Fibroblast of pulmonary artery (primary cell): ENCODE data around the gene LRP1.
A peak's percentile ranks its signal among the peaks of the same experiment; 100 is the strongest.

Source experiments
- DNase-seq: peaks from one replicate; pipeline ENCODE4 v3.0.0-alpha.2; 2010; ENCODE audit warnings: low read depth
- H3K4me3 ChIP-seq: replicated peaks from 2 replicates; pipeline ENCODE4 v1.5.1; 2011; ENCODE audit warnings: low read depth, mild to moderate bottlenecking, control low read depth, low read length, moderate library complexity
- TF ChIP-seq, protein P1 (sequence below): IDR thresholded peaks from 2 replicates; pipeline ENCODE4 v1.5.1; 2011; ENCODE audit warnings: mild to moderate bottlenecking, control low read depth, low read length, inconsistent platforms; ENCODE audit errors: missing control alignments

Gene LRP1

DNA sequence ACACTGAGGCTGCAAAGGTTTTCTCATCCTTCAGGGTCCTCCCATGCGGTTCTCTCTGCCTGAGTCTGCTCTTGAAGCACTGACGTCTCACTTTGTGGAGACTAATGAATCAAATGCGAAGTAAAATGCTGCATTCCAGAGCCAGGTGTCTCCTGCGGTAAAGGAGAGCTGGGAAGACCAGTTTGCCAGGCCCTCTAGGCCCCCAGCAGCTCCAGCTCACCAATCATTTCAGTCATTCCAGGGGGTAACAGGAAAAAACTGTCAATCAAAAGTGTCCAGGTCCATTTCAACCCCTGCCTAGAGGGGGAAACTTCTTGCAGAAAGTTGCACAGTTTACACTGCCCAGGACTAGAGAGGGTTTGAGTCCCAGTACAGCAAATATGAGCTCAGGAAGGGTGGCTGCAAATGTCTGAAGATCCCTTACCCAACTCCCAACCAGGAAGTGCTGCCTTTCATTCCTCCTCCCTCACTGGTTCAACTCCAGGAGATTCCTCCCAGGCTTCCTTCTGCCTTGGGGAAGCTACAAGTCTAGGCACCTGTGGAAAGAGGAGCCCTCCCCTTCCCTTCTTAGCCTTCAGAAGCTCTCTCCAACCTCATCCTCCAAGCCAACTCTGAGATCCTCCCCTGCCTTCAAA is 85.6 kb downstream of the LRP1 start:
- no peak overlapping the region for H3K4me3 ChIP-seq
- no peak for DNase-seq
- TF ChIP-seq, protein P1, sequence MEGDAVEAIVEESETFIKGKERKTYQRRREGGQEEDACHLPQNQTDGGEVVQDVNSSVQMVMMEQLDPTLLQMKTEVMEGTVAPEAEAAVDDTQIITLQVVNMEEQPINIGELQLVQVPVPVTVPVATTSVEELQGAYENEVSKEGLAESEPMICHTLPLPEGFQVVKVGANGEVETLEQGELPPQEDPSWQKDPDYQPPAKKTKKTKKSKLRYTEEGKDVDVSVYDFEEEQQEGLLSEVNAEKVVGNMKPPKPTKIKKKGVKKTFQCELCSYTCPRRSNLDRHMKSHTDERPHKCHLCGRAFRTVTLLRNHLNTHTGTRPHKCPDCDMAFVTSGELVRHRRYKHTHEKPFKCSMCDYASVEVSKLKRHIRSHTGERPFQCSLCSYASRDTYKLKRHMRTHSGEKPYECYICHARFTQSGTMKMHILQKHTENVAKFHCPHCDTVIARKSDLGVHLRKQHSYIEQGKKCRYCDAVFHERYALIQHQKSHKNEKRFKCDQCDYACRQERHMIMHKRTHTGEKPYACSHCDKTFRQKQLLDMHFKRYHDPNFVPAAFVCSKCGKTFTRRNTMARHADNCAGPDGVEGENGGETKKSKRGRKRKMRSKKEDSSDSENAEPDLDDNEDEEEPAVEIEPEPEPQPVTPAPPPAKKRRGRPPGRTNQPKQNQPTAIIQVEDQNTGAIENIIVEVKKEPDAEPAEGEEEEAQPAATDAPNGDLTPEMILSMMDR: no peak

- DNase-seq: peak; percentile 61
- H3K4me3 ChIP-seq: no peak overlapping the region
- TF ChIP-seq, protein P1: peak; percentile 72
These were observed 86.1 kb downstream of the LRP1 start for GRCh38 chr12:57214398-57214781.

- TF ChIP-seq, protein P1: no peak
- no peak overlapping the region for H3K4me3 ChIP-seq
- no peak for DNase-seq
These were observed 86.8 kb downstream of the LRP1 start for GRCh38 chr12:57215065-57215464.

- TF ChIP-seq, protein P1: no peak
- H3K4me3 ChIP-seq: no peak overlapping the region
- DNase-seq: no peak
These were observed 87.4 kb downstream of the LRP1 start for GRCh38 chr12:57215668-57216013.

GRCh38 chr12:57216014-57216911 is 88.0 kb downstream of the LRP1 start, which contains the start of gene NXPH4:
Gene NXPH4 (plus strand): TSS chr12:57216794. CDS start chr12:57216970, 176 bp downstream.
- TF ChIP-seq, protein P1: no peak
- no peak for DNase-seq
- H3K4me3 ChIP-seq: peak within 1 kb of the TSS; percentile 51

GRCh38 chr12:57216921-57217879 is 88.9 kb downstream of the LRP1 start:
- H3K4me3 ChIP-seq: peak overlapping the region; percentile 51
- TF ChIP-seq, protein P1: no peak
- DNase-seq: no peak
